Mesenchymal stem cell (in vitro differentiated cells and primary cell): ENCODE measurements around the gene NLK.
A peak's percentile ranks its signal among the peaks of the same experiment; 100 is the strongest.

ENCODE experiments used
- DNase-seq: peaks from one replicate; pipeline ENCODE4 v3.0.0-alpha.2; 2013
- H2AFZ ChIP-seq: one replicate; pipeline ENCODE4 v1.6.1; 2013; ENCODE audit warnings: low read depth, mild to moderate bottlenecking, control low read depth, inconsistent platforms, low read length, moderate library complexity
- H2AK5ac ChIP-seq: 2 replicates; pipeline ENCODE4 v1.6.1; 2013; ENCODE audit warnings: low read length, moderate library complexity, mild to moderate bottlenecking, inconsistent platforms; ENCODE audit not compliant: severe bottlenecking
- H2BK120ac ChIP-seq: one replicate; pipeline ENCODE4 v1.6.1; 2013; ENCODE audit warnings: low read depth, mild to moderate bottlenecking, inconsistent platforms, low read length, moderate library complexity
- H2BK12ac ChIP-seq, 2 experiments: one replicate each; pipeline ENCODE4 v1.6.1; 2013; ENCODE audit warnings: inconsistent platforms in 2 of 2, low read length in 2 of 2, mild to moderate bottlenecking in 2 of 2, moderate library complexity in 2 of 2, control low read depth in 1 of 2
- H2BK15ac ChIP-seq: one replicate; pipeline ENCODE4 v1.6.1; 2013; ENCODE audit warnings: mild to moderate bottlenecking, low read depth, inconsistent platforms; ENCODE audit not compliant: poor library complexity, severe bottlenecking
- H2BK5ac ChIP-seq: 2 replicates; pipeline ENCODE4 v1.6.1; 2013; ENCODE audit warnings: low read depth, mild to moderate bottlenecking, low read length, control low read depth, inconsistent platforms; ENCODE audit not compliant: poor library complexity, severe bottlenecking
- H3K14ac ChIP-seq, 2 experiments: one replicate each; pipeline ENCODE4 v1.6.1; 2013; ENCODE audit warnings: inconsistent platforms in 2 of 2, low read length in 2 of 2, control low read depth in 1 of 2, mild to moderate bottlenecking in 1 of 2, moderate library complexity in 1 of 2
- H3K18ac ChIP-seq, 2 experiments: one replicate each; pipeline ENCODE4 v1.6.1; 2013; ENCODE audit warnings: inconsistent platforms in 2 of 2, low read length in 2 of 2, control low read depth in 1 of 2, low read depth in 1 of 2, mild to moderate bottlenecking in 1 of 2
- H3K23ac ChIP-seq, 2 experiments: one replicate each; pipeline ENCODE4 v1.6.1; 2013; ENCODE audit warnings: inconsistent platforms in 2 of 2, low read length in 2 of 2, mild to moderate bottlenecking in 2 of 2, moderate library complexity in 2 of 2, control low read depth in 1 of 2
- H3K27ac ChIP-seq: 2 replicates; pipeline ENCODE4 v1.5.1; 2013; ENCODE audit warnings: mild to moderate bottlenecking, moderate library complexity, low read length, control low read depth, inconsistent platforms; ENCODE audit not compliant: poor library complexity, severe bottlenecking
- H3K27me3 ChIP-seq, 2 experiments: 2 replicates each; pipeline versions ENCODE4 v1.6.1 to v1.7.0; 2013; ENCODE audit warnings: low read length in 2 of 2, mild to moderate bottlenecking in 2 of 2, moderate library complexity in 2 of 2, control low read depth in 1 of 2, inconsistent platforms in 1 of 2; ENCODE audit not compliant: control insufficient read depth in 1 of 2, insufficient read depth in 1 of 2
- H3K36me3 ChIP-seq, 2 experiments: 2 replicates each; pipeline versions ENCODE4 v1.6.1 to v1.7.0; 2013; ENCODE audit warnings: low read length in 2 of 2, control low read depth in 1 of 2, inconsistent platforms in 1 of 2, low read depth in 1 of 2, mild to moderate bottlenecking in 1 of 2; ENCODE audit not compliant: insufficient read depth in 2 of 2, control insufficient read depth in 1 of 2
- H3K4ac ChIP-seq, 2 experiments: one replicate each; pipeline ENCODE4 v1.6.1; 2013; ENCODE audit warnings: inconsistent platforms in 2 of 2, low read length in 2 of 2, mild to moderate bottlenecking in 2 of 2, moderate library complexity in 2 of 2, control low read depth in 1 of 2, low read depth in 1 of 2
- H3K4me1 ChIP-seq: 2 replicates; pipeline ENCODE4 v1.6.1; 2013; ENCODE audit warnings: low read depth, low read length, control low read depth; ENCODE audit not compliant: control insufficient read depth, insufficient read depth
- H3K4me2 ChIP-seq: 2 replicates; pipeline ENCODE4 v1.6.1; 2013; ENCODE audit warnings: low read length, mild to moderate bottlenecking, inconsistent platforms; ENCODE audit not compliant: poor library complexity, severe bottlenecking
- H3K4me3 ChIP-seq, 2 experiments: 2 replicates each; pipeline versions ENCODE4 v1.5.1 to v1.7.0; 2013; ENCODE audit warnings: low read length in 2 of 2, mild to moderate bottlenecking in 2 of 2, control low read depth in 1 of 2, low read depth in 1 of 2; ENCODE audit not compliant: insufficient read depth in 1 of 2
- H3K79me1 ChIP-seq: replicated peaks from 2 replicates; pipeline ENCODE4 v1.6.1; 2013; ENCODE audit warnings: mild to moderate bottlenecking, control low read depth, low read length, inconsistent platforms; ENCODE audit not compliant: poor library complexity, severe bottlenecking
- H3K9ac ChIP-seq: 2 replicates; pipeline ENCODE4 v1.7.0; 2013; ENCODE audit warnings: mild to moderate bottlenecking, low read length, moderate library complexity
- H3K9me3 ChIP-seq: 2 replicates; pipeline ENCODE4 v1.7.0; 2013; ENCODE audit warnings: mild to moderate bottlenecking, low read length; ENCODE audit not compliant: control insufficient read depth
- H4K8ac ChIP-seq: one replicate; pipeline ENCODE4 v1.6.1; 2013; ENCODE audit warnings: inconsistent platforms, mild to moderate bottlenecking, low read length, moderate library complexity
- H4K91ac ChIP-seq: one replicate; pipeline ENCODE4 v1.6.1; 2013; ENCODE audit warnings: mild to moderate bottlenecking, low read length, inconsistent platforms
- WGBS: methylation state at CpG from one replicate; pipeline ENCODE4 v1.1.7; 2013; ENCODE audit warnings: mixed read lengths; 5-methylcytosine and 5-hydroxymethylcytosine counted together

The NLK gene

DNA sequence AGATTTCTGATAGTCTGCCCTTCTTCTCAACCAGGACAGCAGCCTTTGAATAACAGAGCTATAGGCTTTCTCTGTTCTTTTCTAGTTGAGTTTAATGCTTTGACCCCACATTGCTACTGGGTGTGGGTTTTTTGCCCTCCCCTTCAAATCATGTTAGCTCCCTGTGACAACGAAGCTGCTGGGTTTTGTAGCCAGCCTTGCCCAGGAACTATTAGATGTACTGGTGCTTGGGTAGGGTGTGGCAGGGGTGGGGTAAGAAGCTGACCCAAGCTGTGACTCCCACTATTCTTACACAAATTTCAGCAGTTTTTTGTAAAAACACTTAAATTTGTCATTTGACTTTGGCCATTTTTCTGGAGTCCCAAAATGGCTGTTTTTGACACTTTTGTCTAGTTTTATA lies 69.7 kb downstream of the NLK start:
- Histone ChIP-seq H3K9me3 (no peaks in the 10 kb centered on the region), H4K8ac (no peak overlapping the region), H2BK15ac (no peak overlapping the region), H3K14ac (no peak overlapping the region), H3K23ac (no peak overlapping the region), H3K27me3 (no peaks in the 10 kb centered on the region), H2BK120ac (no peak overlapping the region), H3K4me3 (peak overlapping the region in 1 of 2 experiments; percentile 33), H3K4me2 (no peak overlapping the region), H2BK5ac (no peak overlapping the region), H3K4ac (peak overlapping the region in 1 of 2 experiments; percentile 9), H2AK5ac (no peak overlapping the region), H3K9ac (peak overlapping the region; percentile 50), H4K91ac (peak overlapping the region; percentile 57), H3K27ac (peak overlapping the region; percentile 59), H3K36me3 (no peaks in the 10 kb centered on the region), H3K18ac (peak overlapping the region in 1 of 2 experiments; percentile 37), H3K4me1 (peaks cover 4% of the 10 kb centered on the region), H2AFZ (no peak overlapping the region), H3K79me1 (peaks cover 16% of the 10 kb centered on the region), H2BK12ac (no peak overlapping the region)
- WGBS = no CpG with 5 or more reads among the region's 1 CpG
- DNase-seq = peak; percentile 21

DNA sequence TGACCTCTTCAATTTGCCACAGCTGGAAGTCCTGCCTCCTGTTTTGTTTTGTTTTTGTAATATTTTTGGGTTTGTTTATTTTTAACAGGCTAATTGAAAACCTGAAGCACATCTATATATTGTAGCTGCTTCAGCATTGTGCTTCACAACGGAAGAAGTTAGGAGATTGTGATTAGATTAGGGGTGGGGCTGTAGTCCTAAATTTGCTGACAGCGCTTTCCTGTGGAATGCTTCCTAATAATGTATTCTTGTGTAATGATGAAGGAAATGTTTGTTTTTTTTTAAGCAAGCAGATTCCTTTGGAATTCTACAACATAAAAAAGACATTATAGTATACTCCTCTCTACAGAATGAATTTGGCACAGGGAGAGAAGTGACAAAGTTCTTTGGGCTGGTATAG lies 70.1 kb downstream of the NLK start:
- no peak overlapping the region for H3K18ac ChIP-seq
- no peaks in the 10 kb centered on the region for H3K36me3 ChIP-seq
- H3K4me1 ChIP-seq = peaks cover 4% of the 10 kb centered on the region
- H2BK15ac ChIP-seq = no peak overlapping the region
- H3K27me3 ChIP-seq = no peaks in the 10 kb centered on the region
- no peak overlapping the region for H2AK5ac ChIP-seq
- H3K27ac ChIP-seq = no peak overlapping the region
- peak overlapping the region; percentile 50 for H3K9ac ChIP-seq
- H4K91ac ChIP-seq = no peak overlapping the region
- no peak overlapping the region for H3K4ac ChIP-seq
- H3K4me3 ChIP-seq = peak overlapping the region in 1 of 2 experiments; percentile 33
- H4K8ac ChIP-seq = no peak overlapping the region
- H3K79me1 ChIP-seq = peaks cover 16% of the 10 kb centered on the region
- H3K23ac ChIP-seq = no peak overlapping the region
- H2BK120ac ChIP-seq = no peak overlapping the region
- H3K4me2 ChIP-seq = no peak overlapping the region
- no peak overlapping the region for H2BK5ac ChIP-seq
- WGBS = 38% methylated on average over 2 of the region's 2 CpGs
- H2BK12ac ChIP-seq = no peak overlapping the region
- H3K9me3 ChIP-seq = no peaks in the 10 kb centered on the region
- no peak overlapping the region for H3K14ac ChIP-seq
- no peak overlapping the region for H2AFZ ChIP-seq
- peak; percentile 25 for DNase-seq

DNA sequence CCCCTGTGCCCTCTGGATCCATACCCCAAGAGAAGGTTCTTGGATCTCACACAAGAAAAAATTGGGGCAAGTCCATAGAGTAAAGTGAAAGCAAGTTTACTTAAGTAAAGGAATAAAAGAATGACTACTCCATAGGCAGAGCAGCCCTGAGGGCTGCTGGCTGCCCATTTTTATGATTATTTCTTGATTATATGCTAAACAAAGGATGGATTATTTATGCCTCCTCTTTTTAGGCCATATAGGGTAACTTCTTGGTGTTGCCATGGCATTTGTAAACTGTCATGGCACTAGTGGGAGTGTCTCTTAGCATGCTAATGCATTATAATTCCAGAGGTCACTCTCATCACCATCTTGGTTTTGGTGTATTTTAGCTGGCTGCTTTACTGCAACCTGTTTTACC lies 70.8 kb downstream of the NLK start:
- peak overlapping the region in 1 of 2 experiments; percentile 15 for H3K4me3 ChIP-seq
- H3K4ac ChIP-seq = no peak overlapping the region
- H3K4me1 ChIP-seq = peaks cover 4% of the 10 kb centered on the region
- no peak overlapping the region for H3K4me2 ChIP-seq
- peak overlapping the region; percentile 73 for H2AK5ac ChIP-seq
- no peak overlapping the region for H2BK5ac ChIP-seq
- no peak for DNase-seq
- H3K79me1 ChIP-seq = peaks cover 16% of the 10 kb centered on the region
- no peak overlapping the region for H3K14ac ChIP-seq
- no peaks in the 10 kb centered on the region for H3K27me3 ChIP-seq
- no peak overlapping the region for H2BK120ac ChIP-seq
- no peak overlapping the region for H2AFZ ChIP-seq
- H4K8ac ChIP-seq = no peak overlapping the region
- peak overlapping the region; percentile 50 for H3K9ac ChIP-seq
- H2BK12ac ChIP-seq = no peak overlapping the region
- H4K91ac ChIP-seq = no peak overlapping the region
- H2BK15ac ChIP-seq = no peak overlapping the region
- no peak overlapping the region for H3K18ac ChIP-seq
- H3K23ac ChIP-seq = no peak overlapping the region
- H3K36me3 ChIP-seq = no peaks in the 10 kb centered on the region
- no peaks in the 10 kb centered on the region for H3K9me3 ChIP-seq
- no peak overlapping the region for H3K27ac ChIP-seq

DNA sequence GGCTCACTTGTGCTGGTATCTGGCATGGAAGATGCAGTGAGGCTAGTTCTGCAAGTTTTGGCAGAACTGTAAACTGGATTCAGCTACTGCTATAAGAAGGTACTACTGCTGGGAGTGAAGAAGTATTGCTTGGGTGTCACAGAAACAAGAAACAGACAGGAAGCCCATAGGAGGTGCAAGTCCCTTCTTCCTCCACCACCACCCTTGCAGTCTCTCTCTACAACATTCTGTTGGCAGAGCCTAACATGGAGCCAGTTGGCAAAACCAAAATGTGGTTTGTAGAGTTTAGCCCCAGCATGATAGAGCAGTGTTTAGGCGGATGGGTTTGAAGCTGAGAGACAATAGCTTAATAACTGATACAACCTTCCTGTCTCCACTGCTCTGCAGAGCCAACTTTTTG lies 72.6 kb downstream of the NLK start:
- no peaks in the 10 kb centered on the region for H3K36me3 ChIP-seq

More for the DNA sequence above, 72.6 kb downstream of the NLK start:
- Histone ChIP-seq H3K9ac (no peak overlapping the region), H4K91ac (no peak overlapping the region), H2BK15ac (no peak overlapping the region), H2BK5ac (no peak overlapping the region), H3K27me3 (no peaks in the 10 kb centered on the region), H3K23ac (no peak overlapping the region), H3K4ac (peak overlapping the region in 1 of 2 experiments; percentile 0), H3K4me2 (no peak overlapping the region), H2AFZ (no peak overlapping the region), H3K79me1 (peaks cover 16% of the 10 kb centered on the region), H3K4me1 (peaks cover 4% of the 10 kb centered on the region), H3K27ac (no peak overlapping the region), H3K14ac (no peak overlapping the region), H3K4me3 (no peak overlapping the region), H2BK12ac (no peak overlapping the region), H3K9me3 (no peaks in the 10 kb centered on the region), H3K18ac (no peak overlapping the region), H2AK5ac (no peak overlapping the region), H4K8ac (no peak overlapping the region), H2BK120ac (no peak overlapping the region)
- no peak for DNase-seq
- 100% methylated on average over 1 of the region's 1 CpG for WGBS
